K562 (cell line): Measurements from ENCODE around the gene TJP3. TPM values are rescaled to one million over a fixed set of nuclear protein-coding genes. Genes with fewer than 3 reads are reported as not detected.

ENCODE experiments used
- DNMT1 ChIP-seq: fragments of 450-650 bp; IDR thresholded peaks from 2 replicates; pipeline ENCODE4 v1.6.1; 2016; ENCODE audit warnings: antibody characterized with exemption, mild to moderate bottlenecking
- ELK3 ChIP-seq: fragments of 450-650 bp; formaldehyde crosslinking; IDR thresholded peaks from 2 replicates; pipeline ENCODE4 v1.4.0; 2020; ENCODE audit warnings: mild to moderate bottlenecking
- FOXJ3 ChIP-seq: sonication (generic); formaldehyde crosslinking; IDR thresholded peaks from 2 replicates; pipeline ENCODE4 v1.4.0; 2020; ENCODE audit warnings: mild to moderate bottlenecking, missing genetic modification reagents
- HNRNPK ChIP-seq: fragments of 200-400 bp; formaldehyde crosslinking; IDR thresholded peaks from one replicate; pipeline ENCODE4 v1.6.1; 2018; ENCODE audit warnings: mild to moderate bottlenecking, low read depth, low read length; ENCODE audit not compliant: poor library complexity, severe bottlenecking
- HNRNPUL1 ChIP-seq: fragments of 200-400 bp; formaldehyde crosslinking; IDR thresholded peaks from 2 replicates; pipeline ENCODE4 v1.6.1; 2017; ENCODE audit warnings: low read length
- MBD2 ChIP-seq: sonication (generic); IDR thresholded peaks from 2 replicates; pipeline ENCODE4 v1.6.1; 2016; ENCODE audit warnings: low read depth, borderline replicate concordance
- MTA3 ChIP-seq: fragments of 450-650 bp; formaldehyde crosslinking; IDR thresholded peaks from 2 replicates; pipeline ENCODE4 v1.6.1; 2017; ENCODE audit warnings: mild to moderate bottlenecking, borderline replicate concordance
- NFIX ChIP-seq: fragments of 250-450 bp; sonication (Bioruptor Pico); IDR thresholded peaks from 2 replicates; pipeline ENCODE4 v1.4.0; 2020; ENCODE audit warnings: low read depth, mild to moderate bottlenecking, moderate library complexity
- NRF1 ChIP-seq, 2 experiments: fragments of 450-650 bp; IDR thresholded peaks in 1 of 2; conservative IDR thresholded peaks in 1 of 2; 2 replicates each; pipeline ENCODE4 v1.6.1; 2014; ENCODE audit warnings: mild to moderate bottlenecking in 2 of 2
- PML ChIP-seq: IDR thresholded peaks from 2 replicates; pipeline ENCODE4 v1.6.1; 2012; ENCODE audit warnings: low read length, inconsistent platforms
- PTBP1 ChIP-seq: fragments of 200-400 bp; formaldehyde crosslinking; IDR thresholded peaks from 2 replicates; pipeline ENCODE4 v1.6.1; 2017; ENCODE audit warnings: low read depth, low read length
- RBM17 ChIP-seq: fragments of 200-400 bp; formaldehyde crosslinking; IDR thresholded peaks from 2 replicates; pipeline ENCODE4 v1.6.1; 2017; ENCODE audit warnings: low read depth, mild to moderate bottlenecking, low read length, borderline replicate concordance
- RUNX1 ChIP-seq: sonication (generic); IDR thresholded peaks from 2 replicates; pipeline ENCODE4 v1.6.1; 2016; ENCODE audit warnings: antibody characterized with exemption, low read depth
- SRSF1 ChIP-seq: fragments of 200-400 bp; formaldehyde crosslinking; IDR thresholded peaks from 2 replicates; pipeline ENCODE4 v1.6.1; 2017; ENCODE audit warnings: mild to moderate bottlenecking, low read depth, low read length, moderate library complexity
- XRCC5 ChIP-seq: fragments of 200-400 bp; formaldehyde crosslinking; IDR thresholded peaks from 2 replicates; pipeline ENCODE4 v1.6.1; 2017; ENCODE audit warnings: low read depth, mild to moderate bottlenecking, low read length
- ZBTB33 ChIP-seq: sonication (generic); formaldehyde crosslinking; IDR thresholded peaks from 2 replicates; pipeline ENCODE4 v1.8.1; 2023; ENCODE audit warnings: mild to moderate bottlenecking, missing genetic modification reagents
- ZBTB34 ChIP-seq: fragments of 250-450 bp; sonication (Bioruptor Pico); IDR thresholded peaks from 2 replicates; pipeline ENCODE4 v1.8.0; 2021; ENCODE audit warnings: mild to moderate bottlenecking, moderate library complexity
- ZFP36 ChIP-seq: fragments of 150-350 bp; IDR thresholded peaks from 2 replicates; pipeline ENCODE4 v1.6.1; 2018; ENCODE audit warnings: low read length, low read depth; ENCODE audit not compliant: partially characterized antibody
- ZNF197 ChIP-seq: fragments of 200-800 bp; sonication (Bioruptor generic); IDR thresholded peaks from 2 replicates; pipeline ENCODE4 v1.6.1; 2016; ENCODE audit warnings: low read depth, missing genetic modification characterization, missing compliant biosample characterization
- ZNF212 ChIP-seq: fragments of 450-650 bp; formaldehyde crosslinking; IDR thresholded peaks from 2 replicates; pipeline ENCODE4 v1.4.0; 2020; ENCODE audit warnings: mild to moderate bottlenecking
- ZNF398 ChIP-seq: fragments of 250-450 bp; sonication (Bioruptor Pico); IDR thresholded peaks from 2 replicates; pipeline ENCODE4 v1.8.0; 2021; ENCODE audit warnings: moderate library complexity, mild to moderate bottlenecking, inconsistent platforms
- ZNF408 ChIP-seq: fragments of 250-450 bp; sonication (Bioruptor Pico); IDR thresholded peaks from 2 replicates; pipeline ENCODE4 v1.4.0; 2020; ENCODE audit warnings: low read depth, mild to moderate bottlenecking, moderate library complexity
- ZNF77 ChIP-seq: fragments of 250-450 bp; sonication (Bioruptor Pico); IDR thresholded peaks from 2 replicates; pipeline ENCODE4 v1.5.0; 2020
- polyA plus RNA-seq, 8 experiments: library from polyadenylated mRNA; depleted of rRNA in 4 of 8; stranded (reverse) in 5 of 8; unstranded in 3 of 8; fragments of >200 nt; fragmentation: Nextera tagmentation in 2 of 8; fragmentation: Illumina TruSeq in 1 of 8; extraction: Ambion mirVana in 2 of 8; extraction: Trizol in 1 of 8; gene quantifications; 2 replicates each; pipeline versions ENCODE4 v1.2.1 to v1.2.3, GENCODE V29; 2011 to 2014; ENCODE audit warnings: inconsistent platforms in 1 of 8, missing spikeins in 1 of 8
- total RNA-seq, 7 experiments: library from RNA; depleted of rRNA in 6 of 7; stranded (reverse); fragments of >200 nt in 6 of 7; fragmentation: Illumina TruSeq in 2 of 7; extraction: Trizol in 2 of 7; gene quantifications; 2 replicates each; pipeline versions ENCODE4 v1.2.1 to v1.2.3, GENCODE V29; 2011 to 2021; ENCODE audit warnings: low replicate concordance in 1 of 7

TJP3 gene
- total and polyA plus RNA-seq, 9 of the 15 experiments (the other 6 are each of a cell fraction or from before 2014, with no cell fraction given), result 0.11 to 2.4 (median 0.57) TPM; not detected in 1

- TF ChIP-seq XRCC5 (peak; percentile 99), SRSF1 (no peak), FOXJ3 (CRISPR knock-in tag) (no peak), ZBTB34 (CRISPR knock-in tag) (no peak), PML (no peak), ZBTB33 (CRISPR knock-in tag) (peak; percentile 84; the same call in 1 of the 2 replicates), RBM17 (no peak), RUNX1 (no peak), ELK3 (CRISPR knock-in tag) (no peak), HNRNPK (no peak), NFIX (CRISPR knock-in tag) (no peak), NRF1 (conservative IDR thresholded peaks at IDR 0.05 in 1 of 2, IDR thresholded peaks at IDR 0.05 in 1 of 2) (peak; percentile 39 to 44; a peak in 2 of 4 replicates), ZNF212 (no peak), PTBP1 (peak; percentile 98), HNRNPUL1 (no peak), ZNF197 (no peak), ZFP36 (peak; percentile 69), ZNF408 (CRISPR knock-in tag) (no peak), DNMT1 (no peak), ZNF77 (CRISPR knock-in tag) (no peak), ZNF398 (CRISPR knock-in tag) (no peak), MBD2 (0 out of 2 replicates have a peak, but pooled peaks have one; percentile 16), MTA3 (peak; percentile 83; the same call in 1 of the 2 replicates)
These were observed 13.1 kb downstream of the TJP3 start (continued) for GRCh38 chr19:3721131-3721886.
